ENCODE measurements around the gene ARID3C. TPM values are rescaled to one million over a fixed set of nuclear protein-coding genes. Genes with fewer than 3 reads are reported as not detected.

Gene ARID3C
- total RNA-seq, 1 experiment from 2014 or later = 0.42 TPM

- no peaks in the 10 kb centered on the region for H3K36me3 ChIP-seq (ENCODE audit: control insufficient read depth in 1 of 2, insufficient read depth in 2 of 2, low read length in 2 of 2)
- ChIA-PET CTCF (interaction anchor here (1.7 kb wide), 1 partner anchor 10 kb away, joined by 9 read pairs; no protein-coding TSS in a partner anchor), POLR2A (no interaction called here), RAD21 (ENCODE audit: low non-redundant PET in 1 of 2, low total read pairs in 2 of 2, uncharacterized antibody in 2 of 2, unreplicated experiment in 2 of 2) (no interaction called here)
- H3K4me3 ChIP-seq (replicated peaks in 1 of 2; ENCODE audit: low read depth in 1 of 2, low read length in 2 of 2) = no peak overlapping the region
- H3K9me2 ChIP-seq (ENCODE audit: insufficient read depth) = no peaks in the 10 kb centered on the region
- H3K4me1 ChIP-seq (ENCODE audit: control insufficient read depth in 1 of 2, insufficient read depth in 2 of 2, low read length in 2 of 2) = peaks cover 0 to 8% of the 10 kb centered on the region in 2 experiments; a peak in 2 of 4 replicates
- H3K27me3 ChIP-seq (ENCODE audit: insufficient read depth, low read length) = no peaks in the 10 kb centered on the region
- DNase-seq (ENCODE audit: low read depth, low spot score) = no peak
- no peak overlapping the region for H2AFZ ChIP-seq (ENCODE audit: low read depth, low read length, poor library complexity, severe bottlenecking)
- H3K9ac ChIP-seq (ENCODE audit: low read length) = no peak overlapping the region
- intact Hi-C loops (cut with micrococcal nuclease) = loop anchor here (5.0 to 10.0 kb wide), 2 partner anchors 92 to 189 kb away; no protein-coding TSS in a partner anchor
- ATAC-seq = no peak
- H3K4me2 ChIP-seq (ENCODE audit: low read length) = no peak overlapping the region
- no TSS peak for BruUV-seq (replicated peaks)
- no peaks in the 10 kb centered on the region for H3K9me3 ChIP-seq (ENCODE audit: control insufficient read depth in 1 of 2, insufficient read depth in 1 of 2, low read depth in 1 of 2, low read length in 2 of 2)
- no peaks in the 10 kb centered on the region for H3K79me2 ChIP-seq (ENCODE audit: insufficient read depth, low read length)
- TF ChIP-seq SIN3A (IDR thresholded peaks at IDR 0.05; ENCODE audit: low read depth) = no peak
- no peak for TF ChIP-seq RAD21 (IDR thresholded peaks at IDR 0.05; ENCODE audit: low read depth)
- no peak for TF ChIP-seq CEBPB (IDR thresholded peaks at IDR 0.05; ENCODE audit: low read depth)
- no peak overlapping the region for H3K27ac ChIP-seq (ENCODE audit: low read depth, low read length)
- H4K20me1 ChIP-seq (ENCODE audit: insufficient read depth) = no peaks in the 10 kb centered on the region
Measured at GRCh38 chr9:34594177-34594576, 34.7 kb downstream of the ARID3C start.

DNA sequence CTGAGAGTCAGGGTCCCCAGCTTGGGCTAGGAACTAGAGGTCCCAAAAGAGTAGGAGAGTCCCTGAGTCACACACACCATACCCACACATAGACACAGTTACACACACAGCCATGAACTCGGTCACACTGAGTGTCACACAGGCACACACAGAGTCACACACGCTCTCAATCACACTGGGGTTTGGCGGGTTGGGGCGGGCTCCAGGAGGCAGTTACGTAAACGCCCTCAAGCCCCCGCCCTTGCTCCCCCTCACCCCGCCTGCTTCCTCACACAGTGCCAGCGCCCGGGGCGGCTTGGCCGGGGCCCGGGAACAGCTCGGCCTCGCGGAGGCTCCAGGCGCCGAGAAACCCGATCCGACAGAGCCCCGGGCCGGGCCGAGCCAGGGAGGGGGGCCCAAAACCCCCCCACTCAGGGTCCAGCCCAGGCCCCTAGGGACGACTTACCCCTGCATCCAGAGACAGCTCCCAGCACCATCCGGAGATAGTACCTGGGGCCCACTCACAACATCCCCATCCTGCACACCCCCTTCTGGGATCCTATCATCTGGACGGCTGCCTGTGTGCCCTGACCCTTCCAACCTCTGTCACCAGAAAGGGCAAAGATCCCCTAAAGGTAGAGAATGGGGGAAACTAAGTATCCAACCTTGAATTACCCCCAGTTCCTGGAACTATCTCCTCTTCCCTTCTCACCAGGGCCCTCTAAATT, 35.8 kb downstream of the ARID3C start:
- Histone ChIP-seq H3K9me2 (ENCODE audit: insufficient read depth) (no peaks in the 10 kb centered on the region), H3K27me3 (ENCODE audit: insufficient read depth, low read length) (no peaks in the 10 kb centered on the region), H3K9me3 (ENCODE audit: control insufficient read depth in 1 of 2, insufficient read depth in 1 of 2, low read depth in 1 of 2, low read length in 2 of 2) (no peaks in the 10 kb centered on the region), H3K79me2 (ENCODE audit: insufficient read depth, low read length) (no peaks in the 10 kb centered on the region), H3K4me2 (ENCODE audit: low read length) (no peak overlapping the region), H3K4me1 (ENCODE audit: control insufficient read depth in 1 of 2, insufficient read depth in 2 of 2, low read length in 2 of 2) (peaks cover 0 to 8% of the 10 kb centered on the region in 2 experiments; a peak in 2 of 4 replicates), H3K36me3 (ENCODE audit: control insufficient read depth in 1 of 2, insufficient read depth in 2 of 2, low read length in 2 of 2) (no peaks in the 10 kb centered on the region), H3K9ac (ENCODE audit: low read length) (no peak overlapping the region), H3K4me3 (replicated peaks in 1 of 2; ENCODE audit: low read depth in 1 of 2, low read length in 2 of 2) (no peak overlapping the region), H2AFZ (ENCODE audit: low read depth, low read length, poor library complexity, severe bottlenecking) (no peak overlapping the region), H4K20me1 (ENCODE audit: insufficient read depth) (no peaks in the 10 kb centered on the region), H3K27ac (ENCODE audit: low read depth, low read length) (no peak overlapping the region)
- DNase-seq (ENCODE audit: low read depth, low spot score) (no peak), ATAC-seq (no peak)
- ChIA-PET CTCF (interaction anchor here (1.8 to 3.2 kb wide), 2 partner anchors 46 to 155 kb away, joined by 5 to 47 read pairs; no protein-coding TSS in a partner anchor), RAD21 (ENCODE audit: low non-redundant PET in 1 of 2, low total read pairs in 2 of 2, uncharacterized antibody in 2 of 2, unreplicated experiment in 2 of 2) (interaction anchor here (0.6 to 2.3 kb wide), 2 partner anchors 45 to 102 kb away, joined by 3 to 8 read pairs; no protein-coding TSS in a partner anchor), POLR2A (no interaction called here)
- intact Hi-C loops (cut with micrococcal nuclease) = loop anchor here (5.0 to 10.0 kb wide), 2 partner anchors 91 to 188 kb away; no protein-coding TSS in a partner anchor
- no TSS peak for BruUV-seq (replicated peaks)
- TF ChIP-seq YY1 (IDR thresholded peaks at IDR 0.05; ENCODE audit: extremely low read depth, insufficient replicate concordance, low read depth, low read length) (no peak), FOSL1 (IDR thresholded peaks at IDR 0.05; ENCODE audit: low read depth) (no peak), ZNF274 (IDR thresholded peaks at IDR 0.05; ENCODE audit: low read depth, low read length) (no peak), TCF7L2 (IDR thresholded peaks at IDR 0.05; ENCODE audit: borderline replicate concordance, extremely low read depth, insufficient read depth, insufficient read length) (no peak), SRF (IDR thresholded peaks at IDR 0.05; ENCODE audit: low read depth) (no peak), ATF3 (IDR thresholded peaks at IDR 0.05) (no peak), EGR1 (IDR thresholded peaks at IDR 0.05; ENCODE audit: low read depth) (no peak), CBX3 (IDR thresholded peaks at IDR 0.05; ENCODE audit: low read depth) (no peak), EZH2phosphoT487 (IDR thresholded peaks at IDR 0.05; ENCODE audit: borderline replicate concordance) (no peak), ZBTB33 (IDR thresholded peaks at IDR 0.05; ENCODE audit: extremely low read depth, insufficient replicate concordance, low read length) (no peak)
- TF ChIP-seq, protein P1, sequence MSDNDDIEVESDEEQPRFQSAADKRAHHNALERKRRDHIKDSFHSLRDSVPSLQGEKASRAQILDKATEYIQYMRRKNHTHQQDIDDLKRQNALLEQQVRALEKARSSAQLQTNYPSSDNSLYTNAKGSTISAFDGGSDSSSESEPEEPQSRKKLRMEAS (IDR thresholded peaks at IDR 0.05) = no peak
- TF ChIP-seq, protein P2, sequence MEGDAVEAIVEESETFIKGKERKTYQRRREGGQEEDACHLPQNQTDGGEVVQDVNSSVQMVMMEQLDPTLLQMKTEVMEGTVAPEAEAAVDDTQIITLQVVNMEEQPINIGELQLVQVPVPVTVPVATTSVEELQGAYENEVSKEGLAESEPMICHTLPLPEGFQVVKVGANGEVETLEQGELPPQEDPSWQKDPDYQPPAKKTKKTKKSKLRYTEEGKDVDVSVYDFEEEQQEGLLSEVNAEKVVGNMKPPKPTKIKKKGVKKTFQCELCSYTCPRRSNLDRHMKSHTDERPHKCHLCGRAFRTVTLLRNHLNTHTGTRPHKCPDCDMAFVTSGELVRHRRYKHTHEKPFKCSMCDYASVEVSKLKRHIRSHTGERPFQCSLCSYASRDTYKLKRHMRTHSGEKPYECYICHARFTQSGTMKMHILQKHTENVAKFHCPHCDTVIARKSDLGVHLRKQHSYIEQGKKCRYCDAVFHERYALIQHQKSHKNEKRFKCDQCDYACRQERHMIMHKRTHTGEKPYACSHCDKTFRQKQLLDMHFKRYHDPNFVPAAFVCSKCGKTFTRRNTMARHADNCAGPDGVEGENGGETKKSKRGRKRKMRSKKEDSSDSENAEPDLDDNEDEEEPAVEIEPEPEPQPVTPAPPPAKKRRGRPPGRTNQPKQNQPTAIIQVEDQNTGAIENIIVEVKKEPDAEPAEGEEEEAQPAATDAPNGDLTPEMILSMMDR (IDR thresholded peaks at IDR 0.05 in 2 of 3, conservative IDR thresholded peaks at IDR 0.05 in 1 of 3; ENCODE audit: borderline replicate concordance in 1 of 3, insufficient read depth in 1 of 3, low read depth in 2 of 3, low read length in 2 of 3) = no peak

Measured in HCT116 (cell line).